ENCODE data around the gene DYRK1A.

Gene DYRK1A

DNA sequence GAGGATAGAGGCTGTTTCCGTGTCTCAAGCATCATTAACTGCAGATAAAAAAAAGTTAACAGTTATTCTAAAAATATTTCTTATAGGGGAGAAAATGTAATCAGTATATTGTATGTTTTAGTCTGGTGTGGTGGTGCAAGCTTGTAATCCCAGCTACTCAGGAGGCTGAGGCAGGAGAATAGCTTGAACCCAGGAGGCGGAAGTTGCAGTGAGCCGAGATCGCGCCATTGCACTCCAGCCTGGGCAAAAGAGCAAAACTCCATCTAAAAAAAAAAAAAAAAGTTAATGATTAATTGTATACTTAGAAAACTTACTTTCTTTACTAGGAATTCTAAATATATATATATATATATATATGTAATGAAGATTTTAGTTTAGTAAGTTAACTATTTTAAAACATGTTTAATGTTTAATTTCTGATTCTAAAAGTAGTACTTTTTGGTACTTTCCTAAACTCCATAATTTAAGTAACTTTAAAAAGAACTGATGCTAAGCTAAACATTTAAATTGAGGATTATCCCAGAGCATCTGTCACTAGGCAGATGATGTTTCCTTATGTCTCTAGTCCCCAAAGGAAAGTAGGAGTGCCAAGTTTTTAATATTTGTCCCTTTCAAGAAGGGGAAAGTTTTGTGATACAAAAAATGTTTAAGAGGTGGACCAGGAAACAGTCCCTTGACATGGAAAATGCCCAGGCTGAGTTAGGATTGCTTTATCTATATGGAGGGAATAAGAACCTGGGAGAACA lies 66.3 kb downstream of the DYRK1A start:
- intact Hi-C loops (cut with DNase I) = loop anchor here (10.0 kb wide), 1 partner anchor 168 kb away; the partner anchor contains the start of gene VPS26C
- DNase-seq = no peak

DNA sequence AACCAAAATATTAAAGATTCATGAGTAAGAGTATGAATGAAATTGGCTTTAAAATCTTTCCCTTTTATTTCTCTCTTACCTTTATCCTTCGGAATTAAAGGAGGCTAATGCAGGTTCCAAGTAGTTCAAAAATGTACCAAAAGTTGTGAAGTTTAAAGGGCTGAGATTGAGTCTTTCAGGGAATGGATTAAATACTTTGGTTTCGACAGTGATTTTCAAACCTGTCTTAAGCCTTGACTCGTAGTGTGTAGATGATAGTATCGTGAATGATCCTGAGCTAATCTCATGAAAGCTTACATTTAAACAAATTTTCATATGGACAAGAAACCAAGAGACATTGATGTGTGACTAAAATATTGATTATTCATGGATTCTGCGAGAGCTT lies 66.9 kb downstream of the DYRK1A start:
- DNase-seq = no peak
- intact Hi-C loops (cut with DNase I) = loop anchor here (10.0 kb wide), 1 partner anchor 169 kb away; the partner anchor contains the start of gene VPS26C

DNA sequence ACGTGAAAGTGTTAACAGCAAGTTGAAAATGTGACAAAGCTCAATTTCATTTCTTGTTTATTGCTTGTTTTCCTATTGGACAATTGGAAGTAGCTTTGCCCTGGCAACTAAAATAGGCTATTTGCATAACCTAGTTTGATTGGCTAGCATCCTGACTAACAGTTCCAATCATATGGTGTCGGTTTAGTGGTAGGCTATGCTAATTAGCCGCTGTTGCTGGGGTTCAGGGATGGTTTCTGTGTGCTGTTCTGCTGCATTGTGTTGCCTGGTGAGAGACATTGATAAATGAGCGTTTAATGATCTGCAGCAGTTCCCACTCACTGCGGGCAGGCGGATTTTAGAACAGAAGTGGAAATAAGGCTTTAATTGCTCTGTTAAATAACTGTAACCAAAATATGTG lies 68.5 kb downstream of the DYRK1A start:
- intact Hi-C loops (cut with DNase I) = loop anchor here (10.0 kb wide), 1 partner anchor 170 kb away; the partner anchor contains the start of gene VPS26C
- DNase-seq = peak in 41 of 42 donors; percentile 26 to 88 (median 64)

DNA sequence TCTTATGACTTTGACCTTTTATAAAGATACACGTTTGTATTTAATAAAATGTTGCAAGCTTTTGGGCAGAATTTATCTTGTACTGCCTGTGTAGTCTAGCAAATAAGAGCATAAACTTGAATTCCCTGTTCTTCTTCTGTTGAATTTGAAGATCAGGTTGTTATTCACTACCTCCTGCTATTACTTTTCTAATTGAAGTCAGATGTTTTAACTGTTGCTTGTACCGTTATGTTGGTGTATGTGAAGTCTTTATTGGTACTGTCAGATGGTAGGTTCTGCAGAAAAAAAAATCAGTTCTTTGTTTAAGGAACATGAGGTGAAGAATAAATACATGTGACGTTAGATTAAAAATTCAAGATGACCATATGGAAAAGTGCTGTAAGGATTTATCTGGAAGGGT lies 69.1 kb downstream of the DYRK1A start:
- DNase-seq = no peak
- intact Hi-C loops (cut with DNase I) = loop anchor here (10.0 kb wide), 1 partner anchor 171 kb away; the partner anchor contains the start of gene VPS26C

DNA sequence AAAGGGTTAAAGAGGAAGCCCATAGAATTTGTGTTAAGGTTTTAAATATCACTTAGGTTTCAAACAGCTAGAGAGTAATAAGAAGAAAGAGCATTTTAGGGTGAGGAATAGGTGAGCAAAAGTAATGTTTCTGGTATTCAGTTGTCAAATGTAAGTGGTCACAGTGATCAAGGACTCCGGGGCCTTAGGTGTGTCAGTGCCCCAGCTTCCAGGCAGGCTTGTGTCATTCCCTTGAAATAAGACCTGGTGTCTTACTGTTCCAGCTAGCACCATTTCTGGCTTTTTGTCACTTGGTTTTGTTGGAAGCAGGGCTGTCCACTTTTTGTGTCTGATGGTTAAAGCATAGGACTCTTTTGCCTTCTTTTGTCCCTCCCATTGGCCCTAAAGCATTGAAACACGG lies 69.6 kb downstream of the DYRK1A start:
- no peak for DNase-seq
- intact Hi-C loops (cut with DNase I) = loop anchor here (10.0 kb wide), 1 partner anchor 171 kb away; the partner anchor contains the start of gene VPS26C

DNA sequence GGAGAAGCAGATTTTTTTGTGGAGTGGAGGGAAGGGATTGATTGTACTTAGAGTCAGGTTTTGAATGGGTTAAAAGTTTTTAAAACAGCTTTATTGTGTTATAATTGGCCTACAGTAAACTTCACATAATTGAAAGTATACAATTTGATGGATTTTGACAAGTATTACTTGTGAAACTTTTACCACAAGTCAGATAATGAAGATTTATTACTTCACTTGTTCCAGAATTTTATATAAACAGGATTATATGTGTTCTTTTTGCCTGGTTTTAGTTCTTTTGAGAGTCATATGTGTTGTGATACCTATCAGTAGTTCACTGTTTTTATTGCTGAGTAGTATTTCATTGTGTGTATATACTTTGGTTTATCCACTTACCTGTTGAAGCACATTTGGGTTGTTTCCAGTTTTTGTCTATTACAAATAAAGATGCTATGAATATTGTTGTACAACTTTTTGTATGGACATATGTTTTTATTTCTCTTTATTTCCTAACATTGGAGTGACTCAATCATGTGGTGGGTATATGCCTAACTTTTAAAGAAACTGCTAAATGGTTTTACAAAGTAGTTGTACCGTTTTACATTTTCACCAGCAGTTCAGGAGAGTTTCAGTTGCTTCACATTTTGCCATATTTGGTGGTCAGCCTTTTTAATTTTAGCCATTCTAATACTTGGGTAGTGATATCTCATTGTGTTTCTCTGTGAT lies 71.0 kb downstream of the DYRK1A start:
- intact Hi-C loops (cut with DNase I) = loop anchor here (10.0 kb wide), 1 partner anchor 173 kb away; the partner anchor contains the start of gene VPS26C
- DNase-seq = no peak

DNA sequence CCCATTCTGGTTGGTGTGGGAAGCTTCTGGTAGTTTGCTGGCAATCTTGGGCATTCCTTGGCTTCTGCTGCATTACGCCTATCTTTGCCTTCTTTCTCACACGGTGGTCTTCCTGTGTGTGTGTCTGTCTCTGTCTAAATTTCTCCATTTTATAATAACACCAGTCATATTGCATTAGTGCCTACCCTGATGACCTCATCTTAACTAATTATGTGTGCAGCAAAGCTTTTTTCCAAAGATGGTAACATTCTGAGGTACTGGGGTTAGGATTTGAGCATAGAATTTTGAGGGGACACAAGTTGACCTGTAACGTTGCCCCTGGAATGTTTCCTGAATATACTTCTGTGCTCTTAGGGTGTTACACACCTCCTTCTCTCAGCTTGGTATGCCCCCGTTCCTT lies 77.1 kb downstream of the DYRK1A start:
- intact Hi-C loops (cut with DNase I) = no loop called here

DNA sequence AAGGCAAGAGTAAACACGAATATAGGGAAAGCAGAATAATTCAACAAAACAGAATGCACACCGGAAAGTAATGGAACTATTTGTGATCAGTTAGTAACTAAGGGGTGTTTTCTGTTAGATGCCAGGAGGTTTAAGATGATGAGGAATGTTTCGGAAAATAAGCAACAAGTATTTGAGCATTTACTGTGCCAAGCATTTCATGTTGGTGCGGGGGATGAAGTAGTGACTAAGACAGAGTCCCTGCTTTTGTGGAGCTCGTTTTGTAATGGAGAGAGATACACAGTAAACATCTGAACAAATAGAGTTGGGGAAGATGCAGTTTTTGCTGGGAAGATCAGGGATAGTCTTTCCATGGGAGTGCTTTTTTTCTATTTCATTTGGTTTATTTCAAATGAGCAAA lies 78.7 kb downstream of the DYRK1A start:
- no peak for DNase-seq
- intact Hi-C loops (cut with DNase I) = no loop called here

More for the DNA sequence above, 77.1 kb downstream of the DYRK1A start:
- no peak for DNase-seq

DNA sequence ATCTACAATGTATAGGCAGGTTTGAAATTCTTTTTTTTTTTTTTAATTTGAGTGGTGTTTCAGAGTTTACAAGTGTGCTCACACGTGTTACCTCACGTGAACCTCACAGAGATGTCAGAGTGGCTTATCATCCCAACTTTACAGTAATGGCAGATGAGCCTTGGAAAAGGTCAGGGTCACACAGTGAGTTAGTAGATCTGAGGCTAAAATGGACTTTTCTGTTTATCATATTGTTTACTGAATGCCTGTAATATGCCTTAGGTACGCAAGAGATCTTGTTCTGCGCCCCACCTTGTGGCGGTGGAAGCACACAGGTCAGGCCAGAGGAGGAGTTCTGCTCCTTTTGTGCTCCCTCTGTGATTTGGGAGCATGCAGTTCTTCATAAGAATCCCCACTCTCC lies 80.0 kb downstream of the DYRK1A start:
- no peak for DNase-seq
- intact Hi-C loops (cut with DNase I) = no loop called here

DNA sequence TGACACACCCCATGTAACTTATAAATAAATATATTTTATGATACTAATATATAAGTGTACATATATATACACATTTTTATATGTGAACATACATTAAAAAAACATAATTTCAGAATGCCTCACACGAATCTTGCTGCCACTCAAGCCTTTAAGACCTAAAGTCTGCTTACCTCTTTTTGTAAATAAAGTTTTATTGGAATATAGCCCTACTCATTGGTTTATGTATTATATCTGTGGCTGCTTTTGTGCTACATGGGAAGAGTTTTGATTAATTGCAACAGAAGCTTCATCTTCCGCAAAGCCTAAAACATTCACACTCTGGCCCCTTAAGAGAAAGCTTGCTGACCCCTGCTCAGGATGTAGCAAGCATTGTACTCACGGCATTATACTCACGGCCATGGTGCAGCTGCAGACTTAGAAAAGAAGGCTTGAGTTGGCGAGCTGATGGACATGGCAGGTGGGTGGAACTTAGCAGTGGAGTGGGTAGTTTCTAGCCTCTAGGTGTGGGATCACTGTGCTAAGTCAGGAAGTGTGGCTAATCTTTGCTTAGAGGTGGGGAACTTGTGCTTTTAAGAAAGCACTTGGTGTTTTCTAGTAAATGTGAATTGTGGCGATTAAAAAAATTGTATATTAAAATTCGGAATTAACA lies 80.8 kb downstream of the DYRK1A start:
- intact Hi-C loops (cut with DNase I) = no loop called here

DNA sequence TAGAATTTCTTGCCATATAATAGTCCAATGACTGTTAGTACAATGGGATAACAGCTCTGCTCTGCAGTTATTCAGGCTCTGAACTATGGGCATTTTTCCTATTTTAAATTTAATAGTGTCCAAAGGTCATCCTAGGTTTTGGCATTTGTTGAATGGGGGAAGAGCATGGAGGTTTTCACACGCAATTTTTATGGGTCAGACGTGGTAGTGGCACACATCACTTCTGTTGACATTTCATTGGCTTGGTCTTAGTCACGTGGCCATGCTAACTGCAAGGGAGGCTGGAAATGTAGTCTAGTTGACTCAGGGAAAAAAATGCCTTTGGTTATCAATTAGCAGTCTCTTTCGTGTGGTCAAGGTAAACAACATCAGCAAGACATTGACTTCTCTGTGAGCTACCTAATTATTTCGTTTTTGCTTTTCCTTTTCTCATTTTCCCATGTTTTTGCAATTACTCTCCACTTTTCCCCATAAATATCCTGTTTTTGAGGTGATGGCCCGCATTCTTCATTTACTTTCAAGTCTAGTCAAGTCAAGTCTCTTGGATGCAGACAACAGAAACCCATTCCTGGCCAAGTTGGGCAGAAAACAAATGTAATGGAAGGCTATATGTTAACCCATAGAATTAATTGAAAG lies 82.8 kb downstream of the DYRK1A start:
- intact Hi-C loops (cut with DNase I) = no loop called here
- DNase-seq = no peak

More for the DNA sequence above, 80.8 kb downstream of the DYRK1A start:
- no peak for DNase-seq

DNA sequence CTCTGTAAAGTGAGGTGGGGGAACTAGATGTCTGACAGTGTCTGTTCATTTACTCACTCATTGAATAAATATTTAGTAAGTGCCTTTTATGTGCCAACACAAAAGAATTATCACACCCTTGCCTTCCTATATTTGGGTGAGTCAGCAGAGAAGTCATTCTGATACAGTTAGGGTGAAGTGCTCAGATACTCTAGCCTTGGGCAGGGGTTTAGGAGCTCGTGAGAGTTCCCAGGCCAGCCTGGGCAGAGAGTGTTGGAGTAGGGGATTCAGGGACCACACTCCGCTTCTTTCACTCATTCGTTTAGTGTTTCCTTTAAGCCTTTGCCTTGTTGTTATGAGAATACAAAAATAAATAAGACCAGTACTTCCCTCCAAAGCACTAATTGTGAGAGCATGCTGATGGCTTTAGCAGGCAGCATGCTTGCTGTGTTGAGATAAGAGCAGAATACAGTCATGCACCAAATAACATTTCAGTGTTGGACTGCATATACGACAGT lies 83.9 kb downstream of the DYRK1A start:
- intact Hi-C loops (cut with DNase I) = no loop called here
- no peak for DNase-seq

DNA sequence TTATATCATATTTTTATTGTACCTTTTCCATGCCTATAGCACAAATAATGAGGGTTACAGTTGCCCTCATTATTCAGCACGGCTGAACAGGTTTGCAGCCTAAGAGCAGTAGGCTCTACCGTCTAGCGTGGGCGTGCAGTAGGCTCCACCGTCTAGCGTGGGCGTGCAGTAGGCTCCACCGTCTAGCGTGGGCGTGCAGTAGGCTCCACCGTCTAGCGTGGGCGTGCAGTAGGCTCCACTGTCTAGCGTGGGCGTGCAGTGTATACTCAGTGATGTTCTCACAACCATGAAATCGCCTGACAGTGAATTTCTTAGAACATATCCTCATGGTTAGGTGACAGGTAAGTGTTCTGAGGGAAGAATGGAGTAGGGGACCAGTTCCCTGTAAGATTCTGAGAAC lies 84.9 kb downstream of the DYRK1A start:
- intact Hi-C loops (cut with DNase I) = no loop called here
- no peak for DNase-seq

DNA sequence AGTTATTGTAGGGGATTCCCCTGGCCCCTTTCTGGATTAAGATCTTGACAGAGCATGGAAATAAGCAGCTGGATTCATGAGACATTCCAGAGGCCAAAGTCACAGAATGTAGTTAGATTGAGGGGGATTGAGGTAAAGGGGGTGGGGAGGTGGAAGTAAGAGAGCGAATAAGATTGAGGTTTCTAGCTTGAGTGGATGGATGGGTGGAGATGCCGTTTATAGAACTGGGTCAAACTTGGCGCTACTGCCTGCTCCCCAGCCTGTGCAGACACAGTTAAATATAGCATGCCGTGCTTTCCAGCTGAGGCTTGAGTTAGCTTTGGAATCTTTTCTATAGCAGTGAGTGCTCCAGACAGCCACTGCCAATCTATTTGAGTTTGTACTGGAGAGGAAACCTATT lies 85.7 kb downstream of the DYRK1A start:
- intact Hi-C loops (cut with DNase I) = no loop called here
- DNase-seq = peak in 26 of 42 donors; percentile 18 to 81 (median 41)

DNA sequence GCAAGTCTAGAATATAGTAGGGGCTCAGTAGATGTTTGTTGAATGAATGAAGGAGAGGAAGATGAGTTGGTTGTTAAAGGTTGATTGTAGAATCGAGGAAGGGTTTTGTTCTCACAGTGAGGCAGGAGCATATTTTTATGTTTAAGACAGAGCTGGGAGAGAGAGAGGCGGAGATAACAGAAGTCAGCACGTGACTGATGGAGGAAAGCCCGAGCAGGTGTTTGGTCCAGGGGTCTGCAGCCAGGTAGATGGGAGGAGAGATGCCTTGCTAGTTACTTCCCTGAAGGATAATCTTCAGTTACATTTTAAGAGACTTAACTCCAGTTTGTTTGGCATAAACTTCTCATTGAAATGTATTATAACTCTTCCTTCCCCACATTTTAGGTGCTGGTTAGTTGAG lies 86.8 kb downstream of the DYRK1A start:
- DNase-seq = no peak
- intact Hi-C loops (cut with DNase I) = no loop called here

DNA sequence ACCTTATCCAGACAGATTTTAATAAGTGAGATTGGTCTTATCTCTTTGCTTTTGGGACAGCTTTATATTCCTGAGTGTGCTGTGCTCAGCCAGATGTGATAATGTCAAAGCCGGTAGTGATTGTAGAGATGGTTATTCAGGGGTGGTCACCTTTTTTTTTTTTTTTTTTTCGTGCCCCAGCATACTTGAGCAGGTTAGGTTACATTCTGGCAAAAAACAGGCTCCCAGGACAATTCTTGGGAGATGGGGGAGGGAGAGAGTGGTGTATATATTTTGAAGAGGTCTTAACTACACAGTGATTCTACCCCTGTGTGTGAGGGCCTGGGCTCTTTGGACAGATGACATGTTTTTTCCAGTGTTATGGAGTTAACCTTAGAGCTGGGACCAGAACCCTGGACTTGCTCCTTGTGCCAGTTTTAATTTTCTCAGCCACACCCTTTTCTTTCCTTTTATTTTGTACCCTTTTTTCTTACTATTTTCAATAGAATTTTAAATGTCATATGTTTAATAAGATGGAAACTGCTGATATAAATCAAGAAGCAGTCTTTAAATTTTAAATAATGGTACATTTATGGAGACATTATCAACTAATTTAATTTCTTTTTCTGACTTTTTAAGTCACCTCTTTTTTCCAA lies 88.4 kb downstream of the DYRK1A start:
- DNase-seq = no peak
- intact Hi-C loops (cut with DNase I) = loop anchor here (5.0 kb wide), 1 partner anchor 88 kb away; the partner anchor contains the start of gene DYRK1A

DNA sequence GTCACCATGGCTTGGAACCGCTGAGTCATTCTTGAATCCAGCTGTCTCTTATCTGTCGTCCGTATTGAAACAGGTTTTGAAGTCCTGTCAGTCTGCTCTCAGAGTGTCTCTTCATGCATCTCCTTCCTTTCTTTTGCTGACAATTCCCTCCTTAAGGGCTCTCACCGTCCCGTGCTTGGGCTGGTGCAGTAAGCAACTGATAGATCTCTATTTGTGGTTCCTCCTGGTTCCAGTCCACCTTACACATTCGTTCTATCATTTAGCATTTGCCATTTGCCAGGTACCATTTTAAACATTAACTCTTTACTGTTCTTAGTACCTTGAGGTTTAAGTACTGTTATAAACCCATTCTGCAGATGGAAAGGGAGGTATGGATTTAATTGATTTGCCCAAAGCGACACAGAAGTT lies 88.9 kb downstream of the DYRK1A start:
- intact Hi-C loops (cut with DNase I) = loop anchor here (5.0 kb wide), 1 partner anchor 88 kb away; the partner anchor contains the start of gene DYRK1A

DNA sequence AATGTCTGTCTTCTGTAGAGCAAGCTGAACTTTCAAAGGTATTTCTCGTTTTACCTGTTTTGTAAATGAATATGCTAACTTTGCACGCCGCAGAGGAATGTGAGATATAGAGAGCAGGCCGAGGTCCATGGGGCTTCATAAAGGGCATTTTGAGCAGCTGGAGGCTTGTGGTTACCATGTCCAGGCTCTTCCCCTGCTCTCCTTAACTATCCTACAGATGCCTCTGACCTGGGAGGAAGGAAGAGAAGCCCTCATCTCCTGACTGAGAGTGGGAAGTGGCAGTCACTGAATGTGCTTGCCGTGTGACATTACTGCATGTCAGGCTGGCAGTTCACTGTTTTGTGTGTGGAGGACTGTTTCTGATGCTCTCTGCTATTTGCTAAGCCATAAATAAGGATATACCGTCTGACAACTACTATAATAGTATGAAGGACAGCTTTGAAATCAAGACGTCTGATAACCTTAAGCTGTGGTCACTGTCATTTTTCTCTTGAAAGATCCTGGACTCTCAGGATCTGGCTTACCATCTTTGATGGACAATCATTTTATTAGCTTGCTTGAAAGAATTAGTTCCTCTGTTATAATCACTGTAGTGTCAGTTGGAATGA lies 92.2 kb downstream of the DYRK1A start:
- peak in 2 of 42 donors; percentile 17 to 25 for DNase-seq
- intact Hi-C loops (cut with DNase I) = loop anchor here (5.0 kb wide), 1 partner anchor 91 kb away; the partner anchor contains the start of gene DYRK1A

More for the DNA sequence above, 88.9 kb downstream of the DYRK1A start:
- no peak for DNase-seq

Measured in head of caudate nucleus (tissue), 42 donors.